Mesenchymal stem cell (in vitro differentiated cells and primary cell): Measurements from ENCODE around the gene NLRP6.

Experiments used
- DNase-seq: peaks from one replicate; pipeline ENCODE4 v3.0.0-alpha.2; 2013
- H2AFZ ChIP-seq: one replicate; pipeline ENCODE4 v1.6.1; 2013; ENCODE audit warnings: low read depth, mild to moderate bottlenecking, control low read depth, inconsistent platforms, low read length, moderate library complexity
- H2AK5ac ChIP-seq: 2 replicates; pipeline ENCODE4 v1.6.1; 2013; ENCODE audit warnings: low read length, moderate library complexity, mild to moderate bottlenecking, inconsistent platforms; ENCODE audit not compliant: severe bottlenecking
- H2BK120ac ChIP-seq: one replicate; pipeline ENCODE4 v1.6.1; 2013; ENCODE audit warnings: low read depth, mild to moderate bottlenecking, inconsistent platforms, low read length, moderate library complexity
- H2BK12ac ChIP-seq, 2 experiments: one replicate each; pipeline ENCODE4 v1.6.1; 2013; ENCODE audit warnings: inconsistent platforms in 2 of 2, low read length in 2 of 2, mild to moderate bottlenecking in 2 of 2, moderate library complexity in 2 of 2, control low read depth in 1 of 2
- H2BK15ac ChIP-seq: one replicate; pipeline ENCODE4 v1.6.1; 2013; ENCODE audit warnings: mild to moderate bottlenecking, low read depth, inconsistent platforms; ENCODE audit not compliant: poor library complexity, severe bottlenecking
- H2BK5ac ChIP-seq: 2 replicates; pipeline ENCODE4 v1.6.1; 2013; ENCODE audit warnings: low read depth, mild to moderate bottlenecking, low read length, control low read depth, inconsistent platforms; ENCODE audit not compliant: poor library complexity, severe bottlenecking
- H3K14ac ChIP-seq, 2 experiments: one replicate each; pipeline ENCODE4 v1.6.1; 2013; ENCODE audit warnings: inconsistent platforms in 2 of 2, low read length in 2 of 2, control low read depth in 1 of 2, mild to moderate bottlenecking in 1 of 2, moderate library complexity in 1 of 2
- H3K18ac ChIP-seq, 2 experiments: one replicate each; pipeline ENCODE4 v1.6.1; 2013; ENCODE audit warnings: inconsistent platforms in 2 of 2, low read length in 2 of 2, control low read depth in 1 of 2, low read depth in 1 of 2, mild to moderate bottlenecking in 1 of 2
- H3K23ac ChIP-seq, 2 experiments: one replicate each; pipeline ENCODE4 v1.6.1; 2013; ENCODE audit warnings: inconsistent platforms in 2 of 2, low read length in 2 of 2, mild to moderate bottlenecking in 2 of 2, moderate library complexity in 2 of 2, control low read depth in 1 of 2
- H3K27ac ChIP-seq: 2 replicates; pipeline ENCODE4 v1.5.1; 2013; ENCODE audit warnings: mild to moderate bottlenecking, moderate library complexity, low read length, control low read depth, inconsistent platforms; ENCODE audit not compliant: poor library complexity, severe bottlenecking
- H3K27me3 ChIP-seq, 2 experiments: 2 replicates each; pipeline versions ENCODE4 v1.6.1 to v1.7.0; 2013; ENCODE audit warnings: low read length in 2 of 2, mild to moderate bottlenecking in 2 of 2, moderate library complexity in 2 of 2, control low read depth in 1 of 2, inconsistent platforms in 1 of 2; ENCODE audit not compliant: control insufficient read depth in 1 of 2, insufficient read depth in 1 of 2
- H3K36me3 ChIP-seq, 2 experiments: 2 replicates each; pipeline versions ENCODE4 v1.6.1 to v1.7.0; 2013; ENCODE audit warnings: low read length in 2 of 2, control low read depth in 1 of 2, inconsistent platforms in 1 of 2, low read depth in 1 of 2, mild to moderate bottlenecking in 1 of 2; ENCODE audit not compliant: insufficient read depth in 2 of 2, control insufficient read depth in 1 of 2
- H3K4ac ChIP-seq, 2 experiments: one replicate each; pipeline ENCODE4 v1.6.1; 2013; ENCODE audit warnings: inconsistent platforms in 2 of 2, low read length in 2 of 2, mild to moderate bottlenecking in 2 of 2, moderate library complexity in 2 of 2, control low read depth in 1 of 2, low read depth in 1 of 2
- H3K4me1 ChIP-seq: 2 replicates; pipeline ENCODE4 v1.6.1; 2013; ENCODE audit warnings: low read depth, low read length, control low read depth; ENCODE audit not compliant: control insufficient read depth, insufficient read depth
- H3K4me2 ChIP-seq: 2 replicates; pipeline ENCODE4 v1.6.1; 2013; ENCODE audit warnings: low read length, mild to moderate bottlenecking, inconsistent platforms; ENCODE audit not compliant: poor library complexity, severe bottlenecking
- H3K4me3 ChIP-seq, 2 experiments: 2 replicates each; pipeline versions ENCODE4 v1.5.1 to v1.7.0; 2013; ENCODE audit warnings: low read length in 2 of 2, mild to moderate bottlenecking in 2 of 2, control low read depth in 1 of 2, low read depth in 1 of 2; ENCODE audit not compliant: insufficient read depth in 1 of 2
- H3K79me1 ChIP-seq: replicated peaks from 2 replicates; pipeline ENCODE4 v1.6.1; 2013; ENCODE audit warnings: mild to moderate bottlenecking, control low read depth, low read length, inconsistent platforms; ENCODE audit not compliant: poor library complexity, severe bottlenecking
- H3K9ac ChIP-seq: 2 replicates; pipeline ENCODE4 v1.7.0; 2013; ENCODE audit warnings: mild to moderate bottlenecking, low read length, moderate library complexity
- H3K9me3 ChIP-seq: 2 replicates; pipeline ENCODE4 v1.7.0; 2013; ENCODE audit warnings: mild to moderate bottlenecking, low read length; ENCODE audit not compliant: control insufficient read depth
- H4K8ac ChIP-seq: one replicate; pipeline ENCODE4 v1.6.1; 2013; ENCODE audit warnings: inconsistent platforms, mild to moderate bottlenecking, low read length, moderate library complexity
- H4K91ac ChIP-seq: one replicate; pipeline ENCODE4 v1.6.1; 2013; ENCODE audit warnings: mild to moderate bottlenecking, low read length, inconsistent platforms
- WGBS: methylation state at CpG from one replicate; pipeline ENCODE4 v1.1.7; 2013; ENCODE audit warnings: mixed read lengths; 5-methylcytosine and 5-hydroxymethylcytosine counted together

NLRP6 gene

DNA sequence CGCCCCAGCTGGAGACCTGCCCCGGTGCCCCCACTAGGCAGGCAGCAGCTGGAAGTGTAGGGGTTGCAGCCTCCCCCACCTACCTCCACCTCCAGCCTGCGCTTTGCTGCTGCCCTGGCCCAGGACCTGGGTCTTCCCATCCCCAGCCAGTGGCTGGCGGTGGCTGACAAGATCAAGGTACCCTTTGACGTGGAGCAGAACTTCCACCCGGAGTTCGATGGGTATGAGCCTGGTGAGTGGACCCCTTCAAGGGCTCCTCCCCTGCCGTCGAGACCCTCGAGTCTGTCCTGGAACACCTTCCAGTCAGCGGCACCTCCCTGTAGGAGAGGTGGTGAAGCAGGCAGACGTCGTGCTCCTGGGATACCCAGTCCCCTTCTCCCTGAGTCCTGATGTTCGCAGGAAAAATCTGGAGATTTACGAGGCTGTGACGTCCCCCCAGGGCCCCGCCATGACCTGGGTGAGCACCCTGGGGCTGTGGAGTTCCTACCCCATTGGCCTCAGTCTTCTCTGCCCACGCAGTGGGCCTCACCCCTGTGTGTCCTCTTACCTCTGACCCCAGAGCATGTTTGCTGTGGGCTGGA lies 15.2 kb downstream of the NLRP6 start:
- no peak overlapping the region for H3K4me3 ChIP-seq
- peaks cover 0 to 30% of the 10 kb centered on the region in 2 experiments for H3K27me3 ChIP-seq
- no peak overlapping the region for H3K9ac ChIP-seq
- no peak overlapping the region for H3K23ac ChIP-seq
- H2BK15ac ChIP-seq = no peak overlapping the region
- H4K8ac ChIP-seq = no peak overlapping the region
- H3K14ac ChIP-seq = no peak overlapping the region
- H2AK5ac ChIP-seq = no peak overlapping the region
- no peak overlapping the region for H3K4ac ChIP-seq
- H2AFZ ChIP-seq = no peak overlapping the region
- no peak for DNase-seq
- no peak overlapping the region for H2BK120ac ChIP-seq
- peaks cover 34% of the 10 kb centered on the region for H3K4me1 ChIP-seq
- 84% methylated on average over 17 of the region's 18 CpGs for WGBS
- H3K27ac ChIP-seq = no peak overlapping the region
- no peak overlapping the region for H3K4me2 ChIP-seq
- no peaks in the 10 kb centered on the region for H3K9me3 ChIP-seq
- peaks cover 9% of the 10 kb centered on the region for H3K79me1 ChIP-seq
- peaks cover 0 to 59% of the 10 kb centered on the region in 2 experiments for H3K36me3 ChIP-seq
- no peak overlapping the region for H2BK12ac ChIP-seq
- no peak overlapping the region for H2BK5ac ChIP-seq
- H4K91ac ChIP-seq = no peak overlapping the region
- no peak overlapping the region for H3K18ac ChIP-seq

DNA sequence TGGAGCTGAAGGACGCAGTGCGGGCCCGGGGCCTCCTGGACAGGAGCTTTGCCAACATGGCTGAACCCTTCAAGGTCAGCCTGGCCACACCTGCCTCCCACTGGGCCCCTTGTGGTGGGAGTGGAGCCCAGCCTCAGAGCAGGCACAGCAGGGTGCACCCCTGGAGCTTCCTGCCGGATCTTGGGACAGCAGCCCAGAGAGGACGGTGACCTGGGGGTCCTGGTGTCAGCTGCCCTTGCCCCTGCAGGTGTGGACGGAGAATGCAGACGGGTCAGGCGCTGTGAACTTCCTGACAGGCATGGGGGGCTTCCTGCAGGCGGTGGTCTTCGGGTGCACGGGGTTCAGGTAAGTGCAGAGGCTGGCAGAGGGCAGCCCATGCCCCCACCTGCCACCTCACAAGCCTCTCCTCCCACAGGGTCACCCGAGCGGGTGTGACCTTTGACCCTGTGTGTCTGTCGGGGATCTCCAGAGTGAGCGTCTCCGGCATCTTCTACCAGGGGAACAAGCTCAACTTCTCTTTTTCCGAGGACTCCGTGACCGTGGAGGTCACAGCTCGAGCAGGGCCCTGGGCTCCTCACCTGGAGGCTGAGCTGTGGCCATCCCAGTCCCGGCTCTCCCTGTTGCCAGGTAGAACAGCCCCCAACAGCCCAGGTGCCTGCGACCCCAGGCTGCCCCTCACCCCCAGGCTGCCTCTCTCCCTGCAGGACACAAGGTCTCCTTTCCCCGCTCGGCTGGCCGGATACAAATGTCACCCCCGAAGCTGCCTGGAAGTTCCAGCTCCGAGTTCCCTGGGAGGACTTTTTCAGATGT lies 15.8 kb downstream of the NLRP6 start:
- peaks cover 33% of the 10 kb centered on the region for H3K4me1 ChIP-seq
- H3K4me2 ChIP-seq = no peak overlapping the region
- H3K27me3 ChIP-seq = peaks cover 0 to 35% of the 10 kb centered on the region in 2 experiments
- no peak overlapping the region for H3K4ac ChIP-seq
- H3K9ac ChIP-seq = no peak overlapping the region
- no peak overlapping the region for H3K27ac ChIP-seq
- H4K91ac ChIP-seq = no peak overlapping the region
- H3K23ac ChIP-seq = no peak overlapping the region
- H2BK12ac ChIP-seq = no peak overlapping the region
- peaks cover 0 to 59% of the 10 kb centered on the region in 2 experiments for H3K36me3 ChIP-seq
- H4K8ac ChIP-seq = no peak overlapping the region
- H3K79me1 ChIP-seq = peaks cover 9% of the 10 kb centered on the region
- H3K18ac ChIP-seq = no peak overlapping the region
- H2AK5ac ChIP-seq = no peak overlapping the region
- H2BK15ac ChIP-seq = no peak overlapping the region
- no peak overlapping the region for H3K4me3 ChIP-seq
- DNase-seq = no peak
- WGBS = 94% methylated on average over 27 of the region's 27 CpGs
- no peak overlapping the region for H2AFZ ChIP-seq
- H3K9me3 ChIP-seq = no peaks in the 10 kb centered on the region
- no peak overlapping the region for H2BK120ac ChIP-seq
- H3K14ac ChIP-seq = no peak overlapping the region
- H2BK5ac ChIP-seq = no peak overlapping the region

DNA sequence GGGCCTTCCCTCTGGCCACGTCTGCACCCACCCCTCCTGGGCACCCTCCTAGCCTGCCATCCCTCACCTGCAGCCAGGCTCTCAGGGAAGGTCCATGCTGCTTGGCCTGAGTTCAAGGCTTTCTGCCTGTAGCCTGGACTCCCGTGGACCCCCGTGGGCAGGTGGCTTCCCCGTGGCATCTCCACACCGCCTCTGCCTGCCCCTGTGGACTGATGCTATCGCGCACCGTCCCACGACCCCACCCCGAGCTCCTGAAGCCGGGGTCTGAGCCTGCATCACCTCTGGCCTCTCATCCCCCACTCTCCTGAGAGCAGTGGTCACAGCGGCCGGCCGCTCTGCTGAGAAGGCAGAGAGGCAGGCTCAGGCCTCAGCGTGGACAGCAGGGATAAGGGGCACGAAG lies 16.6 kb downstream of the NLRP6 start:
- Histone ChIP-seq H2BK12ac (no peak overlapping the region), H2BK120ac (no peak overlapping the region), H4K91ac (no peak overlapping the region), H3K9ac (no peak overlapping the region), H3K36me3 (peaks cover 0 to 59% of the 10 kb centered on the region in 2 experiments), H3K18ac (no peak overlapping the region), H3K27me3 (peaks cover 0 to 40% of the 10 kb centered on the region in 2 experiments), H3K4me1 (peaks cover 28% of the 10 kb centered on the region), H3K9me3 (no peaks in the 10 kb centered on the region), H2AK5ac (no peak overlapping the region), H3K79me1 (peaks cover 6% of the 10 kb centered on the region), H3K27ac (no peak overlapping the region), H3K4me2 (no peak overlapping the region), H3K23ac (no peak overlapping the region), H2BK5ac (no peak overlapping the region), H3K4ac (no peak overlapping the region), H3K14ac (no peak overlapping the region), H4K8ac (no peak overlapping the region), H2BK15ac (no peak overlapping the region), H2AFZ (no peak overlapping the region), H3K4me3 (no peak overlapping the region)
- 98% methylated on average over 16 of the region's 16 CpGs for WGBS
- no peak for DNase-seq

DNA sequence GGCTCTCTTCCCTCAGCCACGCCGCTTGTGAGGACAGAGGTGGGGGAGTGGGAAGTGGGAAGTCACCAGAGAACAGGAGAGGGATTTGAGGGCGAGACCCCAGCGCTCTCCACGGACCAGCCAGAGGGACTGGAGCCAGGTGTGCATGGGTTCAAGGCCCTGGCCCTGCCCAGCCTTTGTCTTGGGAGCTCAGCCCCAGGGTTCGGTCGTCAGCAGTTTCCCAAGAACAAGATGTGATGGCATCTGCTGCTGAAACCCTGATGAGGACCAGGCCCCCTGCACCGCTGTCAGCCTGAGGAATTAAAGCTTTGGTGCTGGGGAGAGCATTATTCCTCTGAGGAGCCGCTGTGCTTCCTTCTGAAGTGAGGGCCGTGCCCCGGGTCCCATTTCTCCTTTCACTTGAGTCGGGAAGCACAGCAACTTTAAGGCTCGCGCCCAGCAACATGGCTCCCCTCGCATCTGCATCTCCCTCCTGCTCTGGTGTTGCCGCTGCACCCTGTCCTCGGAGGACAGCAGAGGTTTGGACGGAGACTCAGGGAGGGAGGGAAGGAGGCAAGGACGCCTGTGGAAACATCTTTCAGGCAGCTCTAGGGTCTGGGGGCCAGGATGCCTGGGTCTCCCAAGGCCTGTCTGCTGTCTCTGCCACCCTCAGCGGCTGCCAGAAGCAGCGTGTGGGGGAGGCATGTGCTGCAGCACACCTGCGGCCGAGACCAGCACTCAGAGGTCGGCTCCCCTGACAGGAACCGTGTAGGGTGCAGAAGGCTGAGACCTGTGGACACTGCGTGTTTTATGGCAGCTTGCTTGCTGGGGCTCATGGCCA lies 17.4 kb downstream of the NLRP6 start:
- no peak overlapping the region for H3K4me3 ChIP-seq
- H2AFZ ChIP-seq = no peak overlapping the region
- no peak overlapping the region for H3K4ac ChIP-seq
- no peak overlapping the region for H3K18ac ChIP-seq
- no peak overlapping the region for H4K8ac ChIP-seq
- WGBS = 80% methylated on average over 26 of the region's 26 CpGs
- no peak overlapping the region for H2BK15ac ChIP-seq
- H3K9ac ChIP-seq = no peak overlapping the region
- no peak overlapping the region for H3K23ac ChIP-seq
- no peak for DNase-seq
- no peak overlapping the region for H2BK5ac ChIP-seq
- H2BK120ac ChIP-seq = no peak overlapping the region
- H3K4me1 ChIP-seq = peaks cover 20% of the 10 kb centered on the region
- H2AK5ac ChIP-seq = no peak overlapping the region
- peaks cover 0 to 54% of the 10 kb centered on the region in 2 experiments for H3K36me3 ChIP-seq
- H3K79me1 ChIP-seq = peaks cover 1% of the 10 kb centered on the region
- no peak overlapping the region for H3K14ac ChIP-seq
- peaks cover 0 to 48% of the 10 kb centered on the region in 2 experiments for H3K27me3 ChIP-seq
- no peaks in the 10 kb centered on the region for H3K9me3 ChIP-seq
- no peak overlapping the region for H4K91ac ChIP-seq
- H3K4me2 ChIP-seq = no peak overlapping the region
- H3K27ac ChIP-seq = no peak overlapping the region
- no peak overlapping the region for H2BK12ac ChIP-seq
